Nucleus accumbens (tissue), 56 donors: ENCODE data around the gene RTN4IP1.

Experiments used
- DNase-seq, 56 donors: peaks; one replicate each; lab custom pipeline; 2025; lab: John Stamatoyannopoulos, UW

The RTN4IP1 gene

GRCh38 chr6:106525107-106525881 is 104.0 kb downstream of the RTN4IP1 start:
- no peak for DNase-seq

- DNase-seq, result no peak
Observed at GRCh38 chr6:106522562-106523250, 106.6 kb downstream of the RTN4IP1 start.
